Measurements from ENCODE around the gene RND3. TPM values are rescaled to one million over a fixed set of nuclear protein-coding genes. Genes with fewer than 3 reads are reported as not detected.

RND3 gene
- total and polyA plus RNA-seq, 2 of the 13 experiments (the other 11 are each of a cell fraction or from before 2014, with no cell fraction given), result 0.13 to 0.42 TPM

GRCh38 chr2:150530168-150530567 is 42.7 kb upstream of the RND3 start (continued):
- TF ChIP-seq ZNF512B (CRISPR knock-in tag; IDR thresholded peaks at IDR 0.05; ENCODE audit: borderline replicate concordance), result no peak

- ChIA-PET CTCF (ENCODE audit: low intra/inter-chr PET ratio, low total read pairs) (no interaction called here), POLR2A (no interaction called here)
- H2AFZ ChIP-seq (ENCODE audit: low read length), result no peak overlapping the region
- in situ Hi-C loops (cut with HindIII; ENCODE audit: extremely low pct_ligation_motif_present, low pct_unique_long_range_greater_than_20kb), result no loop called here
- DNase-seq (ENCODE audit: low spot score) (no peak), ATAC-seq (no peak), FAIRE-seq (no peak)
- 12% methylated on average over 5 of the region's 5 CpGs for WGBS (ENCODE audit: low lambda C conversion rate)
- H3K4me2 ChIP-seq (ENCODE audit: low read depth, low read length), result no peak overlapping the region
- no TSS peak for BruUV-seq (replicated peaks)
- intact Hi-C loops (cut with micrococcal nuclease; ENCODE audit: unreplicated experiment), result no loop called here
- H3K36me3 ChIP-seq (replicated peaks in 1 of 2; ENCODE audit: control insufficient read depth in 1 of 2, insufficient read depth in 2 of 2, low read length in 2 of 2), result no peaks in the 10 kb centered on the region
- H3K9me3 ChIP-seq (ENCODE audit: low read length), result no peaks in the 10 kb centered on the region
- H3K9ac ChIP-seq (ENCODE audit: insufficient read depth, low read depth, low read length), result no peak overlapping the region
- no peaks in the 10 kb centered on the region for H4K20me1 ChIP-seq (ENCODE audit: insufficient read depth, low read length)
- H3K27ac ChIP-seq (ENCODE audit: extremely low read length, insufficient read depth, low read length), result no peak overlapping the region
- peak; percentile 50 to 67; a peak in 3 of 4 replicates for TF ChIP-seq MAFK (conservative IDR thresholded peaks at IDR 0.05 in 1 of 2, IDR thresholded peaks at IDR 0.05 in 1 of 2; ENCODE audit: low read length in 2 of 2)
- TF ChIP-seq MAFF (IDR thresholded peaks at IDR 0.05; ENCODE audit: low read depth, low read length), result peak; percentile 40; the same call in 1 of the 2 replicates
- no peak for TF ChIP-seq BRF2 (CRISPR knock-in tag; IDR thresholded peaks at IDR 0.05)
- H3K4me3 ChIP-seq (replicated peaks in 1 of 3; ENCODE audit: insufficient read depth in 1 of 3, low read depth in 2 of 3, low read length in 3 of 3), result no peak overlapping the region
- H3K27me3 ChIP-seq (ENCODE audit: control insufficient read depth in 1 of 2, insufficient read depth in 2 of 2, low read length in 2 of 2), result no peaks in the 10 kb centered on the region
- no peaks in the 10 kb centered on the region for H3K4me1 ChIP-seq (ENCODE audit: insufficient read depth, low read length)
- no peaks in the 10 kb centered on the region for H3K79me2 ChIP-seq (ENCODE audit: insufficient read depth, low read length)
These were observed 41.7 kb upstream of the RND3 start for GRCh38 chr2:150528861-150529801.

Measured in HepG2 (cell line).